ENCODE data around the gene PSD4. TPM values are rescaled to one million over a fixed set of nuclear protein-coding genes. Genes with fewer than 3 reads are reported as not detected.

PSD4 gene
- total RNA-seq, 2 experiments from 2014 or later, result 96.5 to 101 TPM

- TF ChIP-seq CTCF (IDR thresholded peaks at IDR 0.05), result no peak
- H3K36me3 ChIP-seq (ENCODE audit: insufficient read depth, low read length), result peaks cover 54% of the 10 kb centered on the region
- no peak overlapping the region for H3K4me3 ChIP-seq (ENCODE audit: low read length)
- peaks cover 80% of the 10 kb centered on the region for H3K36me3 Mint-ChIP-seq (ENCODE audit: low read depth)
- H3K4me1 ChIP-seq (ENCODE audit: insufficient read depth, low read length), result peaks cover 99% of the 10 kb centered on the region
- H3K27me3 Mint-ChIP-seq, result peaks cover 5% of the 10 kb centered on the region
- intact Hi-C loops (cut with DNase I, micrococcal nuclease), result loop anchor here in 1 of 2 experiments (2.0 kb wide), 1 partner anchor 17 kb away; no protein-coding TSS in a partner anchor
- H3K9me3 ChIP-seq (ENCODE audit: control insufficient read depth in 1 of 2, insufficient read depth in 1 of 2, low read length in 2 of 2), result no peaks in the 10 kb centered on the region
- POLR2A ChIA-PET, result no interaction called here
- peak overlapping the region; percentile 93 for H3K27ac Mint-ChIP-seq
- H3K27ac ChIP-seq (ENCODE audit: low read depth in 1 of 2, low read length in 2 of 2), result peak overlapping the region; percentile 18 to 47
- peaks cover 81% of the 10 kb centered on the region for H3K4me1 Mint-ChIP-seq (ENCODE audit: low read depth)
- CTCF ChIA-PET, result no interaction called here
- H3K4me3 Mint-ChIP-seq, result peak overlapping the region; percentile 66
- H3K9me3 Mint-ChIP-seq, result no peaks in the 10 kb centered on the region
- DNase-seq, result no peak
- no peaks in the 10 kb centered on the region for H3K27me3 ChIP-seq (ENCODE audit: control insufficient read depth in 1 of 2, insufficient read depth in 2 of 2, low read length in 2 of 2)
- ATAC-seq (ENCODE audit: poor library complexity), result no peak
Measured at GRCh38 chr2:113178069-113178746, 4.4 kb downstream of the PSD4 start.

- H3K4me1 ChIP-seq (ENCODE audit: insufficient read depth, low read length), result peaks cover 99% of the 10 kb centered on the region
- intact Hi-C loops (cut with DNase I, micrococcal nuclease), result loop anchor here in 1 of 2 experiments (2.0 kb wide), 1 partner anchor 16 kb away; no protein-coding TSS in a partner anchor
- Mint-ChIP-seq H3K27me3 (peaks cover 5% of the 10 kb centered on the region), H3K9me3 (no peaks in the 10 kb centered on the region), H3K4me3 (peak overlapping the region; percentile 66), H3K27ac (peak overlapping the region; percentile 93), H3K4me1 (ENCODE audit: low read depth) (peaks cover 81% of the 10 kb centered on the region), H3K36me3 (ENCODE audit: low read depth) (peaks cover 82% of the 10 kb centered on the region)
- ChIA-PET CTCF (interaction anchor here (3.5 kb wide), 1 partner anchor 41 kb away, joined by 39 read pairs; no protein-coding TSS in a partner anchor), POLR2A (no interaction called here)
- H3K4me3 ChIP-seq (ENCODE audit: low read length), result no peak overlapping the region
- ATAC-seq (ENCODE audit: poor library complexity), result no peak
- peak overlapping the region in 1 of 2 donors; percentile 18 for H3K27ac ChIP-seq (ENCODE audit: low read depth in 1 of 2, low read length in 2 of 2)
- DNase-seq, result peak in 8 of 14 experiments; percentile 29 to 69 (median 40)
- no peaks in the 10 kb centered on the region for H3K9me3 ChIP-seq (ENCODE audit: control insufficient read depth in 1 of 2, insufficient read depth in 1 of 2, low read length in 2 of 2)
- no peaks in the 10 kb centered on the region for H3K27me3 ChIP-seq (ENCODE audit: control insufficient read depth in 1 of 2, insufficient read depth in 2 of 2, low read length in 2 of 2)
- TF ChIP-seq CTCF (IDR thresholded peaks at IDR 0.05), result no peak
- peaks cover 61% of the 10 kb centered on the region for H3K36me3 ChIP-seq (ENCODE audit: insufficient read depth, low read length)
Measured at GRCh38 chr2:113178891-113179290, 5.1 kb downstream of the PSD4 start.

GRCh38 chr2:113179446-113180045, 5.8 kb downstream of the PSD4 start:
- Histone ChIP-seq H3K27ac (ENCODE audit: low read depth in 1 of 2, low read length in 2 of 2) (peak overlapping the region; percentile 17 to 57), H3K27me3 (ENCODE audit: control insufficient read depth in 1 of 2, insufficient read depth in 2 of 2, low read length in 2 of 2) (no peaks in the 10 kb centered on the region), H3K4me3 (ENCODE audit: low read length) (no peak overlapping the region), H3K36me3 (ENCODE audit: insufficient read depth, low read length) (peaks cover 67% of the 10 kb centered on the region), H3K9me3 (ENCODE audit: control insufficient read depth in 1 of 2, insufficient read depth in 1 of 2, low read length in 2 of 2) (no peaks in the 10 kb centered on the region), H3K4me1 (ENCODE audit: insufficient read depth, low read length) (peaks cover 100% of the 10 kb centered on the region)
- Mint-ChIP-seq H3K9me3 (no peaks in the 10 kb centered on the region), H3K27me3 (peaks cover 5% of the 10 kb centered on the region), H3K27ac (peak overlapping the region; percentile 93), H3K36me3 (ENCODE audit: low read depth) (peaks cover 80% of the 10 kb centered on the region), H3K4me3 (peak overlapping the region; percentile 66), H3K4me1 (ENCODE audit: low read depth) (peaks cover 84% of the 10 kb centered on the region)
- ATAC-seq (ENCODE audit: poor library complexity), result no peak
- ChIA-PET POLR2A (interaction anchor here (1.1 to 4.6 kb wide), 3 partner anchors 23 to 41 kb away, joined by 6 to 20 read pairs (median 9); no protein-coding TSS in a partner anchor), CTCF (interaction anchor here (0.8 to 3.5 kb wide), 5 partner anchors 20 to 41 kb away, joined by 3 to 39 read pairs (median 7); no protein-coding TSS in a partner anchor)
- DNase-seq, result no peak
- no peak for TF ChIP-seq CTCF (IDR thresholded peaks at IDR 0.05)
- intact Hi-C loops (cut with DNase I, micrococcal nuclease), result loop anchor here (1.0 to 2.0 kb wide), 3 partner anchors 15 to 41 kb away; no protein-coding TSS in a partner anchor

All from CD4-positive, alpha-beta T cell (primary cell).